HEK293T (cell line): ENCODE measurements around the gene NASP.

Source experiments
- CTCF ChIA-PET: fragments of 350-600 bp; formaldehyde crosslinking; extraction: SDS; loops from one replicate; lab custom pipeline; 2021; ENCODE audit warnings: antibody characterized with exemption, inconsistent platforms; lab: Yijun Ruan, JAX
- POLR2A ChIA-PET: fragments of 350-600 bp; formaldehyde crosslinking; extraction: SDS; loops from one replicate; lab custom pipeline; 2020; ENCODE audit warnings: antibody characterized with exemption, inconsistent platforms; lab: Yijun Ruan, JAX
- DNase-seq: peaks from one replicate; pipeline ENCODE4 v3.0.0; 2012; ENCODE audit warnings: mixed read lengths; ENCODE audit errors: extremely low spot score
- ARNT ChIP-seq: fragments of 450-650 bp; IDR thresholded peaks from 2 replicates; pipeline ENCODE4 v1.6.1; 2017; ENCODE audit warnings: mild to moderate bottlenecking
- BHLHE40 ChIP-seq: fragments of 450-650 bp; IDR thresholded peaks from 2 replicates; pipeline ENCODE4 v1.6.1; 2016; ENCODE audit warnings: mild to moderate bottlenecking, moderate library complexity, borderline replicate concordance
- CTBP1 ChIP-seq: fragments of 450-650 bp; IDR thresholded peaks from 2 replicates; pipeline ENCODE4 v1.6.1; 2016; ENCODE audit warnings: borderline replicate concordance
- ELF4 ChIP-seq: fragments of 450-650 bp; IDR thresholded peaks from 2 replicates; pipeline ENCODE4 v1.6.1; 2017; ENCODE audit warnings: antibody characterized with exemption
- FOXA1 ChIP-seq: fragments of 450-650 bp; IDR thresholded peaks from 2 replicates; pipeline ENCODE4 v1.6.1; 2016; ENCODE audit warnings: mild to moderate bottlenecking
- FOXK2 ChIP-seq: fragments of 450-650 bp; IDR thresholded peaks from 2 replicates; pipeline ENCODE4 v1.6.1; 2016; ENCODE audit warnings: mild to moderate bottlenecking
- FOXM1 ChIP-seq: fragments of 450-650 bp; IDR thresholded peaks from 2 replicates; pipeline ENCODE4 v1.6.1; 2017; ENCODE audit warnings: mild to moderate bottlenecking, borderline replicate concordance
- HDGF ChIP-seq: fragments of 450-650 bp; IDR thresholded peaks from 2 replicates; pipeline ENCODE4 v1.6.1; 2017; ENCODE audit warnings: antibody characterized with exemption, borderline replicate concordance
- L3MBTL2 ChIP-seq: fragments of 450-650 bp; conservative IDR thresholded peaks from 2 replicates; pipeline ENCODE4 v1.6.1; 2016; ENCODE audit warnings: mild to moderate bottlenecking
- LEF1 ChIP-seq: fragments of 450-650 bp; IDR thresholded peaks from 2 replicates; pipeline ENCODE4 v1.6.1; 2017; ENCODE audit warnings: mild to moderate bottlenecking, borderline replicate concordance
- NFRKB ChIP-seq: fragments of 450-650 bp; IDR thresholded peaks from 2 replicates; pipeline ENCODE4 v1.6.1; 2016; ENCODE audit warnings: mild to moderate bottlenecking, moderate library complexity
- SP1 ChIP-seq: fragments of 450-650 bp; IDR thresholded peaks from 2 replicates; pipeline ENCODE4 v1.6.1; 2017
- SUZ12 ChIP-seq: fragments of 450-650 bp; IDR thresholded peaks from 2 replicates; pipeline ENCODE4 v1.6.1; 2016; ENCODE audit warnings: mild to moderate bottlenecking
- TARDBP ChIP-seq: fragments of 450-650 bp; IDR thresholded peaks from 2 replicates; pipeline ENCODE4 v1.6.1; 2016
- ZNF384 ChIP-seq: fragments of 450-650 bp; IDR thresholded peaks from 2 replicates; pipeline ENCODE4 v1.6.1; 2016
- TF ChIP-seq, protein P1 (sequence below): fragments of 450-650 bp; IDR thresholded peaks from 2 replicates; pipeline ENCODE4 v1.6.1; 2016

NASP gene

DNA sequence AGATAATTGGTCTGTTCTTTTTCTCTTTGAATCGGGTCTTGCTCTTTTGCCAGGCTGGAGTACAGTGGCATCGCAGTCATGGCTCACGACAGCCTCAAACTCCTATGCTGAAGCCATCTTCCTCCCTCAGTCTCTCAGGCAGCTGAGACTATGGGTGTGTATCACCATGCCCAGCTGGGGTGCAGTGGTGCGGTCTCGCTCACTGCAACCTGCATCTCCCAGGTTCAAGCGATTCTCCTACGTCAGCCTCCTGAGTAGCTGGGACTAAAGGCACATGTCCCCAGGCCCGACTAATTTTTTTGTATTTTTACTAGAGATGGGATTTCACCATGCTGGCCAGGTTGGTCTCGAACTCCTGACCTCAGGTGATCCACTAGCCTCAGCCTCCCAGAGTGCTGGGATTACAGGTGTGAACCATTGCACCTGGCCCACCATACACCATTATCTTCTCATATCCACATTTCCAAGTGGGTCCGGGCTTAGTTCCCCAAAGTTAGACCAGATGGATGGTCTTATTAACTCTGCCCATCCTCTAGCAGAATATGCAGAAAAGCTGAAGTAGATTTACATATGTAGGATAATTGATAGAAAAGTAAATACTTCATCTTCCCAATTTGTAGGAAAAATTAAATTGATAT is 26.9 kb downstream of the NASP start:
- no peak for TF ChIP-seq NFRKB
- no peak for TF ChIP-seq FOXM1
- no peak for TF ChIP-seq SP1
- no peak for TF ChIP-seq LEF1
- TF ChIP-seq HDGF = no peak
- no peak for TF ChIP-seq FOXK2
- ChIA-PET POLR2A (no interaction called here), CTCF (no interaction called here)
- DNase-seq = no peak

DNA sequence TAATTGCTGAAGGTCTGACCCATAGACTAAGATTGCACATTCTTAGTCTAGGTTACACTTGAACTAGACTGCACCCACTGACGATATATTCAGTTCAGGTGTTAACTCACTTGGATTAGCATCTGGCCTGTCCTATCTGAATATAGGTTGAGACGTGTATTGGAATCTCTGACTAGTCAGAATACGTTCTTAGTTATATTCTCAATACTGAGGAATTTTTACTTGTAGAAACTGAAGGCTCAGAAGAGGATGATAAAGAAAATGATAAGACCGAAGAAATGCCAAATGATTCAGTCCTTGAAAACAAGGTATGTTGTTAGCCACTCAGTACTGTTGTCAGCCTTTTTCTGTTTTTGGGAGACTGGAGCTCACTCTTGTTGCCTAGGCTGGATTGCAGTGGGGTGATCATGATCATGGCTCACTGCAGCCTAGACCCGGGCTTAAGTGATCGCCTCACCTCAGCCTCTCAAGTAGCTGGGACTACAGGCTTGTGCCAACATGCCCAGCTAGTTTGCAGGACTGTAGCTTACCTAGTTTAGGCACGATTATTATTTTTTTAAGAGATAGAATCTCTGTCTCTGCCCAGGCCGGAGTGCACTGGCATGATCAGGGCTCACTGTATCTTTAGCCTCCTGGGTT is 29.2 kb downstream of the NASP start:
- no peak for TF ChIP-seq SUZ12
- TF ChIP-seq CTBP1 = no peak
- no peak for DNase-seq
- ChIA-PET POLR2A (interaction anchor here (1.0 kb wide), 1 partner anchor 28 kb away, joined by 3 read pairs; no protein-coding TSS in a partner anchor), CTCF (no interaction called here)

DNA sequence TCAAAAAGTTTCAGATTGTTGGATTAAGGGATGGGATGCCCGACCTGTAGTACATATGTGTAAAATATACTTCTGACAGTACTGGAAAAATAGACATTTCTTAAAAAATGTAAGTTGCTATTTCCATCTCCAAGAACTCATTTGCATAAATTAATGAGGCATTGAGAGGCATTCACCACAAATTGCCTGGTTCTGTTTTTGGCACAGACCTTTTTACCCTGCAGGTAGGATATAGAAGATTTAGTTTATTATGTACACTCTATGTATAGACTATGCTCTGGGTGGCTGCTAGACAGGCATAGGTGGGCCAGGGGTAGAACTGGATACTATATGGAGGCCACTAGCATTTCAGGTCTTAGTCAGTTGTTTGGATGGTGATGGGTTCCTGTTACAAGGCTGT is 32.0 kb downstream of the NASP start:
- no peak for TF ChIP-seq SP1
- no peak for TF ChIP-seq SUZ12
- no peak for TF ChIP-seq CTBP1
- TF ChIP-seq, protein P1, sequence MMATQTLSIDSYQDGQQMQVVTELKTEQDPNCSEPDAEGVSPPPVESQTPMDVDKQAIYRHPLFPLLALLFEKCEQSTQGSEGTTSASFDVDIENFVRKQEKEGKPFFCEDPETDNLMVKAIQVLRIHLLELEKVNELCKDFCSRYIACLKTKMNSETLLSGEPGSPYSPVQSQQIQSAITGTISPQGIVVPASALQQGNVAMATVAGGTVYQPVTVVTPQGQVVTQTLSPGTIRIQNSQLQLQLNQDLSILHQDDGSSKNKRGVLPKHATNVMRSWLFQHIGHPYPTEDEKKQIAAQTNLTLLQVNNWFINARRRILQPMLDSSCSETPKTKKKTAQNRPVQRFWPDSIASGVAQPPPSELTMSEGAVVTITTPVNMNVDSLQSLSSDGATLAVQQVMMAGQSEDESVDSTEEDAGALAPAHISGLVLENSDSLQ = no peak
- no peak for TF ChIP-seq FOXA1
- no peak for TF ChIP-seq L3MBTL2
- no peak for TF ChIP-seq FOXM1
- no peak for TF ChIP-seq HDGF
- TF ChIP-seq NFRKB = no peak
- no peak for TF ChIP-seq FOXK2
- TF ChIP-seq ELF4 = no peak
- no peak for TF ChIP-seq ZNF384
- TF ChIP-seq ARNT = no peak
- no peak for TF ChIP-seq LEF1
- TF ChIP-seq BHLHE40 = no peak
- TF ChIP-seq TARDBP = no peak
- ChIA-PET POLR2A (no interaction called here), CTCF (no interaction called here)
- DNase-seq = no peak

DNA sequence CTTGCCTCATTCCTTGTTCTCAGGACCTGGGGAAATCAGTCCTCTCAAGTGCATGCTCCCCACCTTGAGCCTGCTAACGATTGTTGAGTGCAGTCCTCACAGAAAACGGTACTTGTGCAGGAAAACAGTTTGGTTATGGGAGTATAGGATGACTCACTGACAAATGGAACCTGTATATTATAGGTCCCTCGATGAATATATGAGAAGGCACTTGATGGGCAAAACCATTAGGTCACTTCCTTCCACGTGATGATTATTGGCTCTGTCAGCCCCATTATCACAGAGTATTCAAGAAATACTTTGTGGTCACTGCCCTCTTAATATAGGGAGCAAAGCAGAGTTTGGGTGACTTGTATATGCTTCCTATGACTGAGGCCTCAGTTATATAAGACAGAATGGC is 33.8 kb downstream of the NASP start:
- TF ChIP-seq SUZ12 = no peak
- TF ChIP-seq ZNF384 = no peak
- TF ChIP-seq, protein P1 = no peak
- no peak for TF ChIP-seq CTBP1
- no peak for TF ChIP-seq FOXM1
- TF ChIP-seq LEF1 = no peak
- TF ChIP-seq HDGF = no peak
- no peak for TF ChIP-seq ARNT
- no peak for TF ChIP-seq L3MBTL2
- TF ChIP-seq SP1 = no peak
- TF ChIP-seq BHLHE40 = no peak
- TF ChIP-seq FOXK2 = no peak
- no peak for TF ChIP-seq TARDBP
- TF ChIP-seq NFRKB = no peak
- TF ChIP-seq FOXA1 = no peak
- TF ChIP-seq ELF4 = no peak
- ChIA-PET POLR2A (no interaction called here), CTCF (no interaction called here)
- DNase-seq = no peak

DNA sequence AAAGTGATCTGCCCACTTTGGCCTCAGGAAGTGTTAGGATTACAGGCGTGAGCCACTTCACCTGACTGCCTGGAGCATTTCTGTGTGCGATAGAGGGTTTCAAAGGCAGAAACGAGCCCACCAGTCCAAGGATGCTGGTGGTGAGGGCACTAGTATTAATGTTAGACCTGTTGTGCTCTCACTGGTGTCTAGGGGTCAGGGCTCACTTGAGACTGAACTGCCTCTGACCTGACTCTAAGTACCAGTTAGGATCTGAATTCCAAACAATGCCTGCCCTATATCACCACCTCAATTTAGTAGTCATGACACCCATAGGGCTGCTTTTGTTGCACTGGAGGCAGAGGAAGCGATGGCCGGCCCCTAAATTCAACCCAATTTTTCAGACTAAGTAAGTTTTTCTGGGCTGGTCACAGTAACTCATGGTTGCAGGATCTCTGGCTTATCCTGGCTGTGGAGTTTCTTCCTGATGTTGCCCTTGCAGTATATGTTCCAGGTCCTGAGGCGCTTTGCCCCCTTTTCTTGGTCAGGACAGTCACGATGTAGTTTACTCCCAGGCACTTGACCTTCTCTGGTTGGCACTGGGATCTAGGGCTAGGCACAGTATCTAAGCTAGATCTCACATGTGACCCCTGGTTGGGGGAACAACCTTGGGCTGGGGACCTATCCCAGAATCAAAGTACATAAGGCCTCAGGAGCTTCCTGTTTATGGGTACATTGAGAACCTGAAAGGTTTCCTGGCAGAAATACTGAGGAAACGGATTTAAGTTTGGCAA is 35.5 kb downstream of the NASP start:
- POLR2A ChIA-PET = no interaction called here
- no peak for DNase-seq

DNA sequence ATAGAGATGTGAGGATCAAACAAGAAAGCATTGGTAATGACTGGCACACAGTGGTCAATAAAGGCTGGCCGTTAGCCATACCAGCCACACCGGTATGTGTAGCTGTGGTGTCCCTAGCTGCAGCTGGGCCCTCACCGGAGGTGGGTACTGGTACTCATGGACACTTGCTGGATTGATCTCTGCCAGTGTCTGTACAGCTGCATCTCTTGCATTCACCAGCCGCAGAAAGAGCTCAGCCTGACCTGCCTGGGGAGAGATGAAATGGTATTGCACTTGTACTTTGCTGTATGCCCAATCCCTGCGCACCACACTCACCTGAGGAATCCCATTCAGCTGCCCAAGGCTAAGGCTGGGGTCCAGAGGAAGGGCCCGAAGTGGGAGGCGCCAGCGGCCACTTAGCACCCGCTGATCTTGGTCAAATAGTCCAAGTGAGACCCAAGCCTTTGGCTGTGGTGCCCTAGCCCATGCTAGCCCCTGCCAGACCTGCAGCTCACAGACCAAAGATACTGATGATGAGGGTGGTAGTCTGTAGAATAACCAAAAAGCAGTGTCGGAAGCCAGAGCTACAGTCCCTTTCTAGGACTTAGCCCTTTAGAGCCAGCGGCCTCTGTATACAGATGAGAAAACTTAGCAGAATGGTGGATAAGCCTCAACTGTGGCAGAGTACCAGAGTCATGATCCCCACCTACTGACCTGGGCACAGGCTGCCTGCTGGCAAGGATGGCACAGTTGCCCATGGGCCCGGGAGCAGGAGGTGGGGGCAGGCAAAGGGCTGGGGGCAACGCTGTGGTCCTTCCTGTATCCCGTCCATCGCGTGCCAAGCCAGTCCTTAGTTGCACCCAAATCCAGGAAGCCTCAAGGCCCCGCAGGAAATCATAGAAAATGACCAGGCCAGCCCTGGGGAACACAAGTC is 37.0 kb downstream of the NASP start:
- ChIA-PET POLR2A (no interaction called here), CTCF (no interaction called here)
- DNase-seq = peak; percentile 9
- TF ChIP-seq ARNT = no peak
- no peak for TF ChIP-seq FOXK2
- no peak for TF ChIP-seq NFRKB
- TF ChIP-seq SP1 = no peak
- no peak for TF ChIP-seq HDGF
- no peak for TF ChIP-seq TARDBP
- TF ChIP-seq BHLHE40 = no peak
- no peak for TF ChIP-seq FOXM1
- TF ChIP-seq ELF4 = no peak
- TF ChIP-seq FOXA1 = no peak
- TF ChIP-seq L3MBTL2 = no peak
- no peak for TF ChIP-seq LEF1
- no peak for TF ChIP-seq SUZ12
- TF ChIP-seq ZNF384 = no peak
- TF ChIP-seq, protein P1 = no peak
- no peak for TF ChIP-seq CTBP1

More for the DNA sequence above, 35.5 kb downstream of the NASP start:
- TF ChIP-seq HDGF (no peak), LEF1 (no peak), ARNT (no peak), SP1 (no peak), L3MBTL2 (no peak), ELF4 (no peak), CTBP1 (no peak)
- CTCF ChIA-PET = no interaction called here
